ENCODE results near the gene PCDHGA1.

DNA sequence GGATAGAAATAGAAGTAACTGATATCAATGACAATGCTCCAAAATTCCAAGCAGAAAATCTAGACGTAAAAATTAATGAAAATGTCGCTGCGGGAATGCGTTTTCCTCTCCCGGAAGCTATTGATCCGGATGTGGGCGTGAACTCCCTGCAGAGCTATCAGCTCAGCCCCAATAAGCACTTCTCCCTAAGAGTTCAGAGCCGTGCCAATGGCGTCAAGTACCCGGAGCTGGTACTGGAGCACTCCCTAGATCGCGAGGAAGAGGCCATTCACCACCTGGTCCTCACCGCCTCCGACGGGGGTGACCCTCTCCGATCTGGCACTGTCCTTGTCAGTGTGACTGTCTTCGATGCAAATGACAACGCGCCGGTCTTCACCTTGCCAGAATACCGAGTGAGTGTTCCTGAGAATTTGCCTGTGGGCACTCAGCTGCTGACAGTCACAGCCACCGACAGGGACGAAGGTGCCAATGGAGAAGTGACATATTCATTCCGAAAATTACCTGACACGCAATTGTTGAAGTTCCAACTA is 83.3 kb downstream of the PCDHGA1 start:
- TF ChIP-seq, protein P1, sequence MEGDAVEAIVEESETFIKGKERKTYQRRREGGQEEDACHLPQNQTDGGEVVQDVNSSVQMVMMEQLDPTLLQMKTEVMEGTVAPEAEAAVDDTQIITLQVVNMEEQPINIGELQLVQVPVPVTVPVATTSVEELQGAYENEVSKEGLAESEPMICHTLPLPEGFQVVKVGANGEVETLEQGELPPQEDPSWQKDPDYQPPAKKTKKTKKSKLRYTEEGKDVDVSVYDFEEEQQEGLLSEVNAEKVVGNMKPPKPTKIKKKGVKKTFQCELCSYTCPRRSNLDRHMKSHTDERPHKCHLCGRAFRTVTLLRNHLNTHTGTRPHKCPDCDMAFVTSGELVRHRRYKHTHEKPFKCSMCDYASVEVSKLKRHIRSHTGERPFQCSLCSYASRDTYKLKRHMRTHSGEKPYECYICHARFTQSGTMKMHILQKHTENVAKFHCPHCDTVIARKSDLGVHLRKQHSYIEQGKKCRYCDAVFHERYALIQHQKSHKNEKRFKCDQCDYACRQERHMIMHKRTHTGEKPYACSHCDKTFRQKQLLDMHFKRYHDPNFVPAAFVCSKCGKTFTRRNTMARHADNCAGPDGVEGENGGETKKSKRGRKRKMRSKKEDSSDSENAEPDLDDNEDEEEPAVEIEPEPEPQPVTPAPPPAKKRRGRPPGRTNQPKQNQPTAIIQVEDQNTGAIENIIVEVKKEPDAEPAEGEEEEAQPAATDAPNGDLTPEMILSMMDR (IDR thresholded peaks at IDR 0.05): no peak
- no peak for TF ChIP-seq POLR2A (IDR thresholded peaks at IDR 0.05)

All from body of pancreas (tissue), 4 donors.